Activated T-cell treated with anti-CD3 and anti-CD28 coated beads for 48 hours (primary cell): Measurements from ENCODE around the gene UXS1.
"Not testable (repeated sequence)": the region's sequence is repeated elsewhere in the genome, so short reads cannot be mapped to it uniquely, and the experiment has no call there.

ENCODE experiments used
- DNase-seq: peaks from one replicate; pipeline ENCODE4 v3.0.0-alpha.2; 2020; ENCODE audit warnings: low read depth

Gene UXS1

DNA sequence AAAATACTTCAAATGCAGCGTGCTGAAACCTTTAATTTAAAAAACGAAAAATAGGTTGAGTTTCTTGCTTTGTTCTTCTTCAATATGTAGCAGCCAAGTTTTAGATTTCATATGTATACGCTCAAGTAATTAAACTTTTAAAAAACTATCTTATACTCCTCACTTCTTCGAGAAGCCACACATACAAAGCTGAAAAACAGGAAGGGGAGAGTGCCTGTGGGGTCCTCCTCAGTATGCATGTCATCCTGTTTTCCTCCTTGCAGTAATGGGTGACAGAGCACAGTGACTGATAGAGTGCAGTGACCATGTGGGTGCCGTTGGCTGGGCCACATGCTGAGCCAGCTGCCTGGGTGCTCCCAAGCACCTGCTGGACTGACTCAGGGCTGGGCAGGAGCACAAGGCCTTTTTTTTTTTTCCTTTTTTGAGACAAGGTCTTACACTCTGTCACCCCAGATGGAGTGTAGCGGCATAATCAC is 33.3 kb downstream of the UXS1 start:
- peak; percentile 37 for DNase-seq

DNA sequence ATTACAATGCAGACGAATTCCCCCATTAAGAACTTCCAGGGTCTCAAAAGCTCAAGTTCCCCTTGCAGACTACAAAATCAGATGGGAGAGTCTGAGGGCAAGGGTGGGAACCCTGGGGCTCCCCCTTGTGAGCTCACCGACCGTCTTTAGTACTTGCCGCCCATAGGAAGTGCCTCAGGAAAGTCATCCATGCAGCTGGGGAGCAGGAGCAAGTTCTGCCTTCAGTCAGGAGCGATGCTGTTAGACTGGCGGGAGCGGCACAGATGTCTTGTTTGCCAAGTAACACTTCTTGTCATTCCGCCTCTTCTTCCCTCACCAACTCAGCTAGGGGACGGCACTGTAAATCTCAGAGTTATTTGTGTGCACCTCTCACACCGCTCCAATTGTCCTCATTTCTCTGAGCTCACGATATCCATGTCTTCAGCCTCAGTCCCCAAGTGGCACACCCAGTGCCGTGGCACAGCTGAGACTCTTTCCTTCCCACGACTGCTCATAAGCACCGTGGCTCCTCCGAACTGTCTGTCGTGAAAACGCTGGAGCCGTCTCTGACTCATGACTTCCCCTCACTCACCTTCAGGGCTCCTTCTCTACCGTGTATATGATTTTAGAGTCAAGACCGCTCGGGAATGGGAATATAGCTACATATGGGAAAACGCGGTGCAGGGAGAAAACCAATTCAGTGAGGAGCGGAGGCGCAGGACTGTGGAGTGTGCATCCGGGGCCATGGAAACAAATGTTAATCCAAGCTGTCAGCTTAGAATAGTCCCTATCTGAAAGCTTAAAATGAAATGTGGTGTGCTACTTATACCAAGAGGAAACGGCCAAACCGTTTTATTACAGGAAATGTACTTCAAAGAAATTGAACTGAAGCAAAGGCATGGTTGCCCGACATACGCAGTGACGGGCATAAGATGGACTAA is 34.0 kb downstream of the UXS1 start:
- DNase-seq = peak; percentile 30

DNA sequence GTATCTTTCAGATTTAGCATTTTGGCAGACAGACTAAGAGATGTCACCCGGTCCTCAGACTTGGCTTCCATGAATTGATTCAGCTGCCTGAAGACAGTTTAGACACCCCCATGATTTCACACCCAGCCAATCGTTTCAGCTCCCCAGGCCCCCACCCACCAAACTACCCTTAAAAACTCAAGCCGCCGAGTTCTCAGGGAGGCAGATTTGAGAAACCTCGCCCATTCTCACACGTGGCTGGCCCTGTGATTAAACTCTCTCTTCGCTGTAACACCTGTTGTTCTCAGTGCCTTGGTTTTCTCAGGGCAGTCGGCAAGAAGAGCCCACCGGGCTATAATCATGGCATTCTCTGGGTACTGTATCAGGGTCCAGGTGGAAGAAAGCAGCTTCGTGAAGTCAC is 35.2 kb downstream of the UXS1 start:
- DNase-seq = no peak

DNA sequence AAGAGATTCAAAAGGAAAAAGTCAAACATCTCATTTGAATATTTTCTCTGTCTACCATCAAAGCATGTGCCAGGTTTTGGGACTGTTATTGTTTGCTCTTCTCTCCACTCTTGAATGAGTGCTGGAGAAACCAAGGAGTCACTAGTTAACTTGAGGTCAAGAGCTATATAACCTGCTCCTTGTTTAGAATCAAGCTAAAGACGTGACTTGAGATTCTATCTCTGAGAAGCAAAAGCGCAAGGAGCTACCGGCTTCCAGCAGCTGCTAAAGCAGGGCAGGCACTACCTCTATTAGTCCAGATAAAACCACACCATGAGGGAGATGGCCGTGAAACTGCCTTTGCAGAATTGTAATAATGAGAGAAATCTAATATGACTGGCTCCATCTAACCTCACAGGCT is 36.0 kb downstream of the UXS1 start:
- no peak for DNase-seq

DNA sequence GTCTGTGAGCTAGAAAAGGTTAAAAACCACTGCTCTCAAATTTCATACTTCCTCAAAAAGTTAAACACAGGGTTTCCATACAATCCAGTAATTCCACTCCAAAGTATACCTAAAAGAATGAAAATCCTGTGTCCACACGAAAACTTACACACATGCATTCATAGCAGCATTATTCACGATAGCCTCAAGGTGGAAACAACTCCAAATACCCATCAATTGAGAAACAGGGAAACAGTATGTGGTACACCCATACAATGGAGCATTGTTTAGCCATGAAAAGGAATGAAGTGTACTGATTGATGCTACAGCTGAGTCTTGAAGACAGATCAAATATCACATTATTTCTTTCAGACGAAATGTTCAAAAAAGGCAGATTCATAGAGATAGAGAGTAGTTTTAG is 36.7 kb downstream of the UXS1 start:
- no peak for DNase-seq

DNA sequence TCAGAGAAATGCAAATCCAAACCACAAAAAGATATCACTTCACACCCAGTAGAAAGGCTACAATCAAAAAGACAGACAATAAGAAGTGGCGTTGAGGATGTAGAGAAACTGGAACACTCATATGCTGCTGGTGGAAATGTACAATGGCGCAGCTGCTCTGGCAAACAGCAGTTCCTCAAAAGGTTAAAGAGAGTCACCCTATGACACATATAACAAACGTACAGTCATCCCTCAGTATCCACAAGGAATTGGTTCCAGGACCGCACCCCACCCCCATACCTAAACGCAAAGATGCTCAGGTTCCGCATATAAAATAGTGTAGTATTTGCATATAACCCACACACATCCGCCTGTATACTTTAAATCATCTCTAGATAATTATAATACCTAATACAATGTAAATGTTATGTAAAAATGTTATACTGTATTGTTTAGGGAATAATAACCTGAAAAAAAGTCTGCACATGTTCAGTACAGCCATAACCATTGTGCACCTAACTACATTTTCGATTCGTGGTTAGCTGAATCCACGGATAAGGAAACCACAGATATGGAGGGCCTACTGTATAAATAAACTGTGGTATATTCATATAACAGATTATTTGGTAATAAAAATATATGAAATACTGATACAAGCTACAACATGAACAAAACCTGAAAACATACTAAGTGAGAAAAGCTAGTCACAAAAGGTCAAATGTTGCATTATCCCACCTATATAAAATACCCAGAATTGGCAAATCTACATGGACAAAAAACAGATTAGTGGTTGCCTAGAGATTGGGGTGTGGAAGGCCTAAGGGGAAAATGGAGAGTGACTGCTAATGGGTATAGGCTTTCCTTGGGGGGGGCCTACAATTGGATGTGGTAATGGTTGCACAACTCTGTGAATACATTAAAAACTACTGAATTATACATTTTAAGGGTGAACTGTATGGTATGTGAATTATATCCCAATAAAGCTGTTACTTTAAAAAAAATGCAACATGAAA is 37.5 kb downstream of the UXS1 start:
- DNase-seq = no peak

DNA sequence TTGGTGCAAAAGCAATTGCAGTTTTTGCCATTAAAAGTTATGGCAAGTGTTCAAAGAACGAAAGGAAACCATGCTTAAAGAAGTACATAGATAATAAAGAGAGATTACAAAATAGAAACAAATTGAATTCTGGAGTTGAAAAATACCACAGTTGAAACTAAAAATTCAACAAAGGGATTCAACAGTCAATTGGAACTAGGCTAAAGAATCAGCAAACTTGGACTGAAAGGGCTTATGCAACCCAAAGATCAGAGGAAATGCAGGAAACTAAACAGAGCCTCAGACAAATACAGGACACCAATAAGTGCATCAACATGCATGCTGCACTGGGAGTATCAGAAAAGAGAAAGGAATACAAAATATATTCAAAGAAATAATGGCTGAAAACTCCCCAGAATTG is 40.3 kb downstream of the UXS1 start:
- DNase-seq = no peak

DNA sequence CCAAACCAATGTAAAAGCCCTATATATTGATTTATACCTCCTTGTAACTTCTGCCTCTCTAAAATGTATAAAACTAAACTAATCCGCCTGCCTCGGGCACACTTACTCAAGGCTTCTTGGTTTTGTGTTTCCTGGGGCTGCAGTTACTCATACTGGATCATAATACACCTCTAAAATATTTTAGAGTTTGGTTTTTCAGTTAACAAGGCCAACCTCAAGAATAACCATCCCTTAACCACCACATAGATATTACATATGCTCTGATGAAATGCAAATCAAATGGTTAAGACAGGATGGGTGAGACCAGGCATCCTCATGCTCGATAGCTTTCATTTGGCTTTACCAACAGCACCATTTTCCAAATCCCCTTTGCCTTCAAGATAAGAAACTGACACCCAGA is 46.4 kb downstream of the UXS1 start:
- DNase-seq = no peak

DNA sequence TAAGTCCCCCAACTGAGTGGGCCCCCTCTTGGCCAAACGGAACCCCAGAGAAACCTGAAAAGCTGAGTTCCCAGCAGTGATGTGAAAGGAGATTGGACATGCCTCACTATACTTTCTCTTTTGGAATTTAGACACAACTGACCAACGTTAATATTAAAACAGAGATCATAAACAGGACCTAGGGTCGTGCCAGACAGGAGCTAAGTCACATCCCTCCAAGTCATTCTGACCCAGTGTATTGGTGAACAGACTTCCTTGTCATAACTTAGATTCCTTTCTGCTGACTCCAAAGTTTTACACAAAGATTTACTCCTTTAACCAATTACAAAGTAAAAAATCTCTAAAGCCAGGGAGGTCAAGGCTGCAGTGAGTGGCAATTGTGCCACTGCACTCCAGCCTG is 46.9 kb downstream of the UXS1 start:
- DNase-seq = no peak

DNA sequence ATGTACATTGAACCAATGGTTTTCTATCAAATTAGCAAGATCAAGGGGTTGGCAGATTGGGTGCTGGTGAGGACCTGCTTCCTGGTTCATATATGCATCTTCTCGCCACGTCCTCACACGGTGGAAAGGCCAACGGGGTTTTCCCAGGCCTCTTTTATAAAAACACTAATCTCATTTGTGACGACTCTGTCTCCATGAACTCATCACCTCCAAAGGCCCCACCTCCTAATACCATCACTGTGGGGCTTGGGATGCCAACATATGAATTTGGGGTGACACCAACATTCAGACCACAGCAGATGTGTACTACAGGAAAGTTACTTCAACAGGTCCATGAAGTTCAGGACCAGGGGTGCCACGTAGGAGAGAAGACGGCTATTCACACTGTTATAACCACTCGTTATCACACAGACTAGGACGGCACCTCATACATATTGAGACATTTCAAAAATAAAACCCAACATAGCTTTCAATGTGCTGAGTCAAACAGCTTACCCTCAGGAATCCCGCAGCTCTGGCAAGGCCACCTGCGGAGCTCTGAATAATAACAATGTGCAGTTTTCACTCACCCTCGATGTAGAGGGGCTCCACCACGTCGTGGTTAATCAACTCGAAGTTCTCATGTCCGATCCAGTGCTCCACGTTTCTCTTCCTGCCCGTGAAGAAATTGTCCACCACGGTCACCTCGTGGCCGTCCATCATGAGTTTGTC is 49.3 kb downstream of the UXS1 start:
- DNase-seq = no peak

DNA sequence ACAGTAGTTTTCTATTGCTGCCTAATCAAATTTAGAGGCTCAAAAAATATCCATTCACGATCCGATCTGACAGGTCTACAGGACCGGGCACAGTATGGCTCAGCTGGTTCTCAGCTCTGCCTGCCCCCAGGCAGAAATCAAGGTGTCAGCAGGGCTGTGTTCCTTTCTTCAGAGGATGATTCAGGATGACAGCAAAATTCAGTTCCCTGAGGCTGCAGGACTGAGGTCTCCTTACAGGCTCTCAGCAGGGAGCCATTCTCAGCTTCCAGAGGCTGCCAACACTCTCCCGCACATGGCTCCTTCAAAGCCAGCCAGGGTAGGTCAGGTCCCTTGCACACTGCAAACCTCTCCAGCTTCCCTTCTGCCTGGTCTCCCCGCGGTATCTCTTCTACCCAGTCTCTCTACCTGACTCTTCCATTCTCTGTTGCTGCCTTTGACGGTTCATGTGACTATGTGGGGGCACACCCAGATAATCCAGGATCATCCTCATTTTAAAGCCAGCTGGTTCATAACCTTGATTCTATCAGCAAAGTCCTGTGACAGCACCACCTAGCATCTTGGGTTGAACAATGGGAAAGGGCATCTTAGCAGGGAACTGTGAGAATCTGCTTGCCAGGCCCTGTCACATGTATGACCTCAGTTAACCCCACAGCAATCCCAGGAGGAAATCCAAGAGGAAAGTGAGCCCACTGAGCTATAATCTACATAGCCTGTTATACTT is 50.4 kb downstream of the UXS1 start:
- no peak for DNase-seq

DNA sequence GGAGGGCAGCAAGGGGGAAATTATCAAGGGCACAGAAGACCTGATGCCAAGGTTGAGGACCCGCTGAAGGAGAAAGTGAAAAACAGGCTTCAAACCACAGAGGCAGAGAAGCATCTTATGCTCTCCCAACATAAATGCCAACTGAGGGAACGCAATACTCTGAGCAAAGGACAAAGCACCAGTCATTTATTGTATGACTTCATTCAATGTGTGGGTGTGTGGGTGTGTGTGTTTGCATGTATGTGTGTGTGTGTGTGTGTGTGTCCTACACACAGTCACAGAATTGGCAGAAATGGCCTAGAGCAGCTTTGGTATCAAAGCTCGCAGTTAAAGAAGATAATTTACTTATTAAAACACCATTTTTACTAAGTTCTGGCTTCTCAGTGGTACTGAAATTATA is 51.4 kb downstream of the UXS1 start:
- no peak for DNase-seq

DNA sequence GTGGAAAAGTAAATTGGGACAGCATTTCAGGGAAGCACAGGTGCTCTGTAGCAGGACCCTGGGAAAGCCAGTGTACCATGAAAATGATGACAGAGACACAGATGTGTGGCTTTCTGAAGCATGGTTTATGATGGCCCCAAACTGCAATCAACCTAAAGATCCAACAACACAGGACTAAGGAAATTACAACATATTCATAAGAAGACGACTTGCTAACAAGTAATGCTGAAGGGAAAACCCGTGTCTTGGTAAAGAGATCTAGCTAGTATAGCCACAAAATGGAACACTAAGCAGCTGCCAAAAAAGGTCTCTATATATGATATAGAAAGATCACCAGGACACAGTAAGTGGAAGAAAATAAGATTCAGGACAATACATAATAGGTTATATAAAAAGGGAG is 53.2 kb downstream of the UXS1 start:
- DNase-seq = no peak

DNA sequence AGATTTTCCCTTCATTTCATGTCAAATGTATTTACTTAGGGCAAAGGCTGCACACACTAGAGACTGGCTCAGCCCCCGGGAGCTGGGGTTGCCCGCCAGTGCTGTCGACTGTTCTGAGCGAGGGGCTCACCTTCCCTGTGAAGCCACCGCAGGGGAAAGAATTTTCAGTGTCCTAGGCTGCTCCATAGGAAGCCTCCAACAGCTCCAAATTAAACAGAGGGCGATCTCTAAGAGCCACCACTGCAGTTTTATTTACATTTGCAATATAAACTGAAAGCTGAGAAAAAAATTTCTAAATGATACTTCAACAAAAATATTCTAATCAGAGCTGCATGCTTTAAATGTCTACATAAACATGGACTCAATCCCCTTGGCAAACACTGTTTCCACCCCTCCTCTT is 54.0 kb downstream of the UXS1 start:
- DNase-seq = no peak

DNA sequence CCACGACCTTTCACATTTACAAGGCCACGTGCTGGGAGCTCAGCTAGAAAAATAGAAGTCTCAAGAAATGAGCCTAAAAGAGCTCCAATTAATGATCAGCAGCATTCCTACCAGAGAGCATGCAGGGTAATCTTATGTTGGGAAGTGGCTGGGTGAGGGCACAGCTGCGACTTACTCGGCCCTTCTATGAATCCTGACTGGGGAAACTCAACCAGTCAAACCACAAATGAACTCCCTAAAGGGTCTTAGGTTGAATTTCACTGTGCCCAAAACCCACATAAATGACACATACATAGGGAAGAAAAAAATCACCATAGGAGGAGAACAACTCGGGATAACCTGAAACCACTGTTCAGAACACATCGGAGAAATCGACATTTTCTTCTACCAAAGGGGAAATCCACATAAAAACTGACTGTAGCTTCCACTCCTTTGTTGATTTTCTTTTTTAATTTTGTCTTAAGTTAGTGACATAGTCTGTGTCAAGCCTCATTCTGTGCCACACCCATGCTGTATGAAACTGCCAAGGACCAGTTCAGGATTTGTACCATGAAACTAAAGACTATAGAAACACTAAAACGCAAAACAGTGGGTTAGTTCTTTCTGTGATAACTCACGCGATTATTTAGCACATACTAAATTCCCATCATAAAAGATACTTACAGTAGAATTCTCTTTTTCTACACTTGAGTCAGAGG is 54.7 kb downstream of the UXS1 start:
- no peak for DNase-seq

DNA sequence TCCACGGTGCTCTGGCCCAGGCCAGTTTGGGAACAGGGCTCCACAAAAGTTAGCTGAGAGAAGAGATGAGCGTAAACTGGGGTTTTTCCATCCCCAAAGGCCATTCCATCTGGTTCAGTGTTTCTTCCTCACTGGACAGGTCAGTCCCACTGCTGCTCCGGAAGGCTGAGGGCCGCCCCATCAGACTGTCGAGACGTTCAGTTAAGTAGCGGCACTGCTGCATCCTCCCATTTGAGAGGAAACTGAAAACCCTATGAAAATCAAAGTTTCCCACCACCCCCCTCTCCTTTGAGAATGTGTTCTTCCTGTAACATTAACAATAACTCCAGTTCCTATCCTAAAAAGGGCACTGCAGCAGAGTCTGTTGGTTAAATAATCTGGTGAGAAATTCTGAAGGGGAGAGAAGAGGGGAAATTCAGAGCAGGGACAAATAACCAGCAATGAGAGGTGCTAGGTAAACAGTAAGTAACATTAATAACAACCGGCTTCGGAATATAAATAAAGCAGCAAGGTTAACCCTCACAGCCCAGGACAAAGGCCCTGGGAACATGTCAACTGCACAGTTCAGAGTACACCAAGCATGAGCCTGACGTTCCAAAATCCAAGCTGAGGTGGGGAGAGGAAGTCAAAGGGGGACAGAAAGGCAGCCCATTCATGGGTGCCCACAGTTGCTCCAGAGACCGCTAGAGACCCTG is 55.4 kb downstream of the UXS1 start:
- DNase-seq = no peak

DNA sequence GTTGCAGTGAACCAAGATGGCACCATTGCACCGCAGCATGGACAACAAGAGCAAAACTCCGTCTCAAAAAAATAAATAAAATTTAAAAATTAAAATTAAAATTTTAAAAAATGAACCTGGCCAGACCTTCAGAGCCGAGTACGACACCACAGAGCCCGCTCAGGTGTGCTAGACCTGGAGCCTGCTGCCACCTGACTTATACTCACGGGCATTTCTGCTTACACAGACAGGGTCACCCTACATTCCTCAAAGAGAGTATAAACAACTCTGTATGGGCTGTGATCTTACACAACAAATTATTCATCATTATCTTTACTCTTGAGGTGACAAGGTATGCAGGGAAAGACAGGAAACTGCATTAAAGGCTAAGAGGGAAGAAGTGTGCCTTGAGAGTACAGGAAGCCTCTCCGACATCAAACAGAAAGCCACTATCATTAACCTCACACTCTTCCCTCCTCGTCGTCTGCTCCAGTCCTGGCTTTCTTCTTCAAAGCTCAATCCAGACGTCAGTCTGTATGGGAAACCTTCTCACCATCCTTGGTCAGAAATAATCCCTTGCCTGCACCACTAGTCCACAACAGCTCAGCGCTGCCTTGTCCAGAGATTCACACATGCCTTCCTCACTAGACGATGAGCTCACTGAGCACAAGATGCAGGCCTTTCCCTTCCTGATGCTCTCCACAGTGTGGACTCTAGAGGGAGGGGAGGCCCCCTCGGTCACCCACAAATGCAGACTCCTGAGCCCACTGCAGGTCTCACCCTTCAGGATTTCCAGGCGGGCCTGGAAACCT is 56.2 kb downstream of the UXS1 start:
- DNase-seq = no peak

DNA sequence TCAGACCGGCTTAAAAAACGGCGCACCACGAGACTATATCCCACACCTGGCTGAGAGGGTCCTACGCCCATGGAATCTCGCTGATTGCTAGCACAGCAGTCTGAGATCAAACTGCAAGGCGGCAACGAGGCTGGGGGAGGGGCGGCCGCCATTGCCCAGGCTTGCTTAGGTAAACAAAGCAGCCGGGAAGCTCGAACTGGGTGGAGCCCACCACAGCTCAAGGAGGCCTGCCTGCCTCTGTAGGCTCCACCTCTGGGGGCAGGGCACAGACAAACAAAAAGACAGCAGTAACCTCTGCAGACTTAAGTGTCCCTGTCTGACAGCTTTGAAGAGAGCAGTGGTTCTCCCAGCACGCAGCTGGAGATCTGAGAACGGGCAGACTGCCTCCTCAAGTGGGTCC is 62.9 kb downstream of the UXS1 start:
- not testable (repeated sequence) for DNase-seq

DNA sequence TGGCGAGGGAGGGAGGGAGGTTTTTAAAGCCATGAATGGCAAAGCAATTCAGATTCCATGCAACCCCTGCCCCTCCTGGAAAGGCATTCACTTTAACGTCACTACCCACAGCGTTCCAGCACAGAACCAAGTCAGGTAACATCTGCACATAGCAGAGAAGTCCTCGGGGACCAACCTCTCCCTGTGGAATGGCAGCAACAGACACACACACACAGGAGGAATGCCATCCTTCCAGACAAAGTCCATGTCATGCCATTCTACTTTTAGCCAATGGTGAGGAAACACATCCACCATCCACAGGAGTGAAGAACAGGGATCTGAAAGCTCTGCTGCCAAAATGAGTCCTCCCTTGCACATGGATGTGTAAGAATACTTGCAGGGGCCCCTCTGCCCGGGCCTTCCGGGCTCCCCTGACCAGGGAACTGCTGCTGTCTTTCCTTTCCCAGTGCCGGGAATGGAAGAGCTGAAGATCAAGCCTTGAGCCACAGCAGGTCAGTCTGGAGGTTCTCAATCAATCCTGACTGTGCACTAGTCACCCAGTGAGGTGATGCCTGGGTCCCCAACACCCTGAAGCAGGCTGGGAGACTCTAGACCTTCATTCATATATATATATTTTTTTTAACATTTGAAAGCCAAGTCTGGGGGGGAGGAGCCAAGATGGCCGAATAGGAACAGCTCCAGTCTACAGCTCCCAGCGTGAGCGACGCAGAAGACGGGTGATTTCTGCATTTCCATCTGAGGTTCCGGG is 63.7 kb downstream of the UXS1 start:
- no peak for DNase-seq
